Esophagus muscularis mucosa (tissue), 4 donors: ENCODE measurements around the gene KIRREL3. TPM values are rescaled to one million over a fixed set of nuclear protein-coding genes. Genes with fewer than 3 reads are reported as not detected.

ENCODE experiments used
- DNase-seq: peaks from one replicate; pipeline ENCODE4 v3.0.0-alpha.2; 2017; ENCODE audit errors: extremely low spot score
- H3K27ac ChIP-seq, 4 donors: fragments of 200-600 bp; sonication (generic); replicated peaks in 1 of 4; 1 replicate in 3 of 4; 2 replicates in 1 of 4; pipeline ENCODE4 v1.5.1; 2016 to 2019; ENCODE audit warnings: mild to moderate bottlenecking in 1 of 4
- H3K27me3 ChIP-seq, 4 donors: fragments of 200-600 bp; sonication (generic); one replicate each; pipeline versions ENCODE4 v1.5.1 to v1.6.0; 2016 to 2019
- H3K36me3 ChIP-seq, 4 donors: fragments of 200-600 bp; sonication (generic); one replicate each; pipeline ENCODE4 v1.5.1; 2016 to 2019
- H3K4me1 ChIP-seq, 4 donors: fragments of 200-600 bp; sonication (generic); one replicate each; pipeline ENCODE4 v1.5.1; 2016 to 2019
- H3K4me3 ChIP-seq, 4 donors: fragments of 200-600 bp; sonication (generic); 1 replicate in 2 of 4; 2 replicates in 2 of 4; pipeline ENCODE4 v1.5.1; 2016 to 2019; ENCODE audit warnings: mild to moderate bottlenecking in 4 of 4, moderate library complexity in 1 of 4
- H3K9me3 ChIP-seq, 4 donors: fragments of 200-600 bp; sonication (generic); 1 replicate in 3 of 4; 2 replicates in 1 of 4; pipeline ENCODE4 v1.5.1; 2016 to 2019
- CTCF ChIP-seq, 3 experiments: fragments of 200-600 bp in 2 of 3; fragments of 450-650 bp in 1 of 3; sonication (generic) in 2 of 3; IDR thresholded peaks; one replicate each; pipeline ENCODE4 v1.5.1; 2017 to 2019; ENCODE audit warnings: antibody characterized with exemption in 3 of 3, mild to moderate bottlenecking in 2 of 3, moderate library complexity in 1 of 3
- EP300 ChIP-seq: sonication (generic); formaldehyde crosslinking; IDR thresholded peaks from one replicate; pipeline ENCODE4 v1.6.1; 2017; ENCODE audit warnings: antibody characterized with exemption
- POLR2A ChIP-seq: fragments of 450-650 bp; IDR thresholded peaks from one replicate; pipeline ENCODE4 v1.6.1; 2017; ENCODE audit warnings: antibody characterized with exemption, moderate library complexity, mild to moderate bottlenecking, low read depth
- POLR2AphosphoS5 ChIP-seq, 2 donors: sonication (generic); formaldehyde crosslinking; IDR thresholded peaks; one replicate each; pipeline ENCODE4 v1.6.1; 2017; ENCODE audit warnings: antibody characterized with exemption in 2 of 2
- WGBS: methylation state at CpG from one replicate; pipeline ENCODE4 v1.1.5; 2018; 5-methylcytosine and 5-hydroxymethylcytosine counted together
- intact Hi-C: fragments of 100-400 bp; cut with DNase I; formaldehyde crosslinking; loops from one replicate; pipeline ENCODE4 v1.15.1; 2023
- total RNA-seq, 4 donors: library from RNA; depleted of rRNA; stranded (reverse); fragments of >200 nt; gene quantifications; one replicate each; pipeline versions ENCODE4 v1.1.0 to v1.2.1, GENCODE V29; 2016

Gene KIRREL3
- total RNA-seq, 4 donors from 2014 or later: 1.7 to 6.5 (median 3.1) TPM

GRCh38 chr11:126764231-126764630 is 236.3 kb downstream of the KIRREL3 start:
- WGBS: 72% methylated on average over 10 of the region's 10 CpGs
- DNase-seq: no peak
- Histone ChIP-seq H3K36me3 (no peaks in the 10 kb centered on the region), H3K4me3 (no peak overlapping the region), H3K9me3 (no peaks in the 10 kb centered on the region), H3K4me1 (no peaks in the 10 kb centered on the region), H3K27me3 (no peaks in the 10 kb centered on the region), H3K27ac (no peak overlapping the region)
- TF ChIP-seq CTCF (IDR thresholded peaks at IDR 0.05): no peak
- TF ChIP-seq EP300: no peak
- TF ChIP-seq POLR2A: no peak
- TF ChIP-seq POLR2AphosphoS5 (IDR thresholded peaks at IDR 0.05): no peak
- intact Hi-C loops: no loop called here

GRCh38 chr11:126756855-126757254 is 243.7 kb downstream of the KIRREL3 start:
- WGBS: 89% methylated on average over 2 of the region's 2 CpGs
- no peaks in the 10 kb centered on the region for H3K36me3 ChIP-seq
- no peak overlapping the region for H3K4me3 ChIP-seq
- H3K4me1 ChIP-seq: no peaks in the 10 kb centered on the region
- DNase-seq: no peak
- intact Hi-C loops: no loop called here
- peaks cover 0 to 4% (median 0%) of the 10 kb centered on the region in 4 donors for H3K27me3 ChIP-seq
- TF ChIP-seq POLR2A (no peak), CTCF (IDR thresholded peaks at IDR 0.05) (no peak), POLR2AphosphoS5 (IDR thresholded peaks at IDR 0.05) (no peak), EP300 (no peak)
- peaks cover 0 to 2% (median 0%) of the 10 kb centered on the region in 4 donors for H3K9me3 ChIP-seq
- H3K27ac ChIP-seq: no peak overlapping the region

- TF ChIP-seq CTCF (IDR thresholded peaks at IDR 0.05): no peak
- TF ChIP-seq POLR2AphosphoS5 (IDR thresholded peaks at IDR 0.05): no peak
- TF ChIP-seq POLR2A: no peak
- TF ChIP-seq EP300: no peak
- intact Hi-C loops: no loop called here
- no peak overlapping the region for H3K4me3 ChIP-seq
- no peaks in the 10 kb centered on the region for H3K36me3 ChIP-seq
- H3K27ac ChIP-seq: no peak overlapping the region
- no peak for DNase-seq
- peaks cover 0 to 4% (median 0%) of the 10 kb centered on the region in 4 donors for H3K27me3 ChIP-seq
- no peaks in the 10 kb centered on the region for H3K4me1 ChIP-seq
- 67% methylated on average over 1 of the region's 2 CpGs for WGBS
- H3K9me3 ChIP-seq: peaks cover 0 to 5% (median 0%) of the 10 kb centered on the region in 4 donors
Observed at GRCh38 chr11:126756421-126756820, 244.1 kb downstream of the KIRREL3 start.

GRCh38 chr11:126755526-126755925 is 245.0 kb downstream of the KIRREL3 start:
- intact Hi-C loops: no loop called here
- WGBS: 84% methylated on average over 4 of the region's 4 CpGs
- peaks cover 0 to 5% (median 0%) of the 10 kb centered on the region in 4 donors for H3K9me3 ChIP-seq

More at GRCh38 chr11:126755526-126755925, 245.0 kb downstream of the KIRREL3 start:
- Histone ChIP-seq H3K4me1 (no peaks in the 10 kb centered on the region), H3K36me3 (no peaks in the 10 kb centered on the region), H3K27me3 (peaks cover 0 to 4% (median 0%) of the 10 kb centered on the region in 4 donors), H3K27ac (no peak overlapping the region), H3K4me3 (no peak overlapping the region)
- TF ChIP-seq POLR2AphosphoS5 (IDR thresholded peaks at IDR 0.05): no peak
- TF ChIP-seq CTCF (IDR thresholded peaks at IDR 0.05): no peak
- TF ChIP-seq EP300: no peak
- TF ChIP-seq POLR2A: no peak
- no peak for DNase-seq
